ENCODE measurements around the gene MITD1.

The MITD1 gene

DNA sequence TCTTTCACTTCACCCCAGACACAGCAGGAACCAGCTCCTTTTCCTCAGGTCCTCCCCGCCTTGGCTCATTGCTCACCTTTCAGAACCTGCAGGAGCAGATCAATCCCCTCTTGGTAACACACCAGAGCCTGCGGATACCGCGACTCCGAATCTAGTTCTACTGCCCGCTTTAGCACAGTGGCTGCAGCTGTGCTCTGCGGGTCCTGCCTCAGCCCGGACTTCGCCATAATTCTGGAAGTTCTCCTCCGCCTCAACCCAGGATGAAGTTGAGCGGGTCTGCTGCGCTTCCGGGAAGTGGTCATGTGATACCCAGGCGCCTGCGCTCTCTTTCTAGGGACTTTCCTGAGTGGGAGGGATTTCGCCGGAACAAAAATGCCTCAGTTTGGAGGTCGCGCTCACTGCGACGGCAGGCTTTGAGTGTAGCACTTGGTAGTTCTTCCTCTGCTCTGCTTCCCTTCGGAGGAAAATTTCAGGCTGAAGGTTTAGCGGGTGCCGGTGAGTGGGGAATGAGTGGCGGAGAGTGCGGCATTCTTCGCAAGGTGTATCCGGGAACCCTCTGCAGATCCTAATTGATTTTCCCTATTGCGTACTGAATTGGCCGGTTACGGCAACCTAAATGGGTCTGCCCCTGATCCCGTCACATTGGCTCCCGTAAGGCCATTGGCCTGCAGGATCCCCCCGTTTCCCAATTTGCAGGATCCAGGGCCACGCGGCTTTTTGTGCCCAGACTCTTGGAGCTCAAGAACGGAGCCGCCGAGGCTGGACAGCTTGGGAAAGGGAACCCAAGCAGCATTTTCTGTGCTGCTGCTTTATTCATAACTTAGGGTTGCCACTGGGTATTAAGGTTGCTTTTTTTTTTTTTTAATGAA, at the start of gene MITD1, which contains the start of gene MRPL30:
Gene MITD1, minus strand, starts transcription at position 304 of the 869 bp plus-strand sequence. Its CDS starts 77 bp downstream, at position 227.
Gene MRPL30, plus strand, starts transcription at position 430 of the 869 bp plus-strand sequence. CDS start 5,020 bp downstream, outside the sequence.
- peak; percentile 96 for DNase-seq (ENCODE audit: low read depth)
- TF ChIP-seq, protein P1, sequence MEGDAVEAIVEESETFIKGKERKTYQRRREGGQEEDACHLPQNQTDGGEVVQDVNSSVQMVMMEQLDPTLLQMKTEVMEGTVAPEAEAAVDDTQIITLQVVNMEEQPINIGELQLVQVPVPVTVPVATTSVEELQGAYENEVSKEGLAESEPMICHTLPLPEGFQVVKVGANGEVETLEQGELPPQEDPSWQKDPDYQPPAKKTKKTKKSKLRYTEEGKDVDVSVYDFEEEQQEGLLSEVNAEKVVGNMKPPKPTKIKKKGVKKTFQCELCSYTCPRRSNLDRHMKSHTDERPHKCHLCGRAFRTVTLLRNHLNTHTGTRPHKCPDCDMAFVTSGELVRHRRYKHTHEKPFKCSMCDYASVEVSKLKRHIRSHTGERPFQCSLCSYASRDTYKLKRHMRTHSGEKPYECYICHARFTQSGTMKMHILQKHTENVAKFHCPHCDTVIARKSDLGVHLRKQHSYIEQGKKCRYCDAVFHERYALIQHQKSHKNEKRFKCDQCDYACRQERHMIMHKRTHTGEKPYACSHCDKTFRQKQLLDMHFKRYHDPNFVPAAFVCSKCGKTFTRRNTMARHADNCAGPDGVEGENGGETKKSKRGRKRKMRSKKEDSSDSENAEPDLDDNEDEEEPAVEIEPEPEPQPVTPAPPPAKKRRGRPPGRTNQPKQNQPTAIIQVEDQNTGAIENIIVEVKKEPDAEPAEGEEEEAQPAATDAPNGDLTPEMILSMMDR (conservative IDR thresholded peaks at IDR 0.05; ENCODE audit: control insufficient read depth, insufficient read depth, low read depth, low read length), result no peak

GRCh38 chr2:99217929-99218501, 37.2 kb upstream of the MITD1 start:
- no peak for DNase-seq (ENCODE audit: low read depth)
- H3K4me3 ChIP-seq (ENCODE audit: control insufficient read depth, low read depth, low read length), result no peak overlapping the region
- TF ChIP-seq, protein P1 (conservative IDR thresholded peaks at IDR 0.05; ENCODE audit: control insufficient read depth, insufficient read depth, low read depth, low read length), result no peak

More for the DNA sequence above, at the start of gene MITD1, which contains the start of gene MRPL30:
- H3K4me3 ChIP-seq (ENCODE audit: control insufficient read depth, low read depth, low read length), result peak within 1 kb of the TSS; percentile 99

DNA sequence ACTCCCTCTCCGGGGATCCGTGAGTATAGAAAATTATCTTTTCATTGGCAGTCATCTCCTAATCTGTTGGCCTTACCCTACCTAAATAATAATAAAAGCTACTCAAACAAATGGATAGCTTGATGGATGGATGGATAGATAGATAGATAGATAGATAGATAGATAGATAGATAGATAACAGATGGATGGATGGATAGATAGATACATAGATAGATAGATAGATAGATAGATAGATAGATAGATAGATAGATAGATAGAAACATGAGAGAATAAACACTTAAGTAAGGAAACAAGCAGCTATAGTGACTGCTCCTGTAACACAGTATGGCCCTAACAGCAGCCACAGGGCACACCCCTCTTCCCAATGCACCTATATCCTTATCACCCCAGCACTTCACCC, 35.2 kb upstream of the MITD1 start:
- H3K4me3 ChIP-seq (ENCODE audit: control insufficient read depth, low read depth, low read length), result no peak overlapping the region
- TF ChIP-seq, protein P1 (conservative IDR thresholded peaks at IDR 0.05; ENCODE audit: control insufficient read depth, insufficient read depth, low read depth, low read length), result no peak
- DNase-seq (ENCODE audit: low read depth), result no peak

- TF ChIP-seq, protein P1 (conservative IDR thresholded peaks at IDR 0.05; ENCODE audit: control insufficient read depth, insufficient read depth, low read depth, low read length), result no peak
- no peak for DNase-seq (ENCODE audit: low read depth)
- no peak overlapping the region for H3K4me3 ChIP-seq (ENCODE audit: control insufficient read depth, low read depth, low read length)
These were observed 24.6 kb upstream of the MITD1 start for GRCh38 chr2:99205491-99205890.

- DNase-seq (ENCODE audit: low read depth), result no peak
- H3K4me3 ChIP-seq (ENCODE audit: control insufficient read depth, low read depth, low read length), result no peak overlapping the region
- TF ChIP-seq, protein P1 (conservative IDR thresholded peaks at IDR 0.05; ENCODE audit: control insufficient read depth, insufficient read depth, low read depth, low read length), result peak; percentile 22
These were observed 21.3 kb upstream of the MITD1 start for GRCh38 chr2:99201959-99202678.

DNA sequence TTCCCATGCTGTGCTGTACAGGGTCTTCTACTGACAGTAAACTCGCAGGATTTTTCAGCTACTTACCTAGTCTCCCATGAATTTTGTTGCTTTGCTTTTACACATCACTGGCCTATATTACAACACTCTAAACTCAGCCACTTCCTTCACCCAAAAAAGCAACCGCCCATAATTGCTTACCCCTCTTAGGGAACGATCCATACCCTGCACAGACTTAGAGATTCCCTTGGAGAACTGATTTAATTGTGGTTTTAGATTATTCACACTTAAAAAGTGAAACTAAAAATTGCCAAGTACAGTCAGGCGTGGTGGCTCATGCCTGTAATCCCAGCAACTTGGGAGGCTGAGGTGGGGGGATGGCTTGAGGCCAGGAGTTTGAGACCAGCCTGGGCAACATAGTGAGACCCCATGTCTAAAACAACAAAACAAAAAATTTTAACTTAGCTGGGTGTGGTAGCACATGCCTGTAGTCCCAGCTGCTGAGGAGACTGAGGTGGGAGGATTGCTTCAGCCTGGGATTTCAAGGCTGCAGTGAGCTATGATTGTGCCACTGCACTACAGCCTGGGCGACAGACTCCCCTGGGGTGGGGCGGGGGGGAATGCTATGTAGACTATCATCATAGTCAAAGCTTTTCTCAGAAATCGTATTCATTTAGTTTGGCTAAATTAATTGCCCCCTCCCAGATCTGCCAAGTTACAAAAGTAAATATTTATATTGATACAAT, 19.4 kb upstream of the MITD1 start:
- no peak for DNase-seq (ENCODE audit: low read depth)
- TF ChIP-seq, protein P1 (conservative IDR thresholded peaks at IDR 0.05; ENCODE audit: control insufficient read depth, insufficient read depth, low read depth, low read length), result no peak
- no peak overlapping the region for H3K4me3 ChIP-seq (ENCODE audit: control insufficient read depth, low read depth, low read length)
